Pons (tissue), 1 donor: Measurements from ENCODE around the gene TSPAN3.

Experiments used
- DNase-seq: peaks from one replicate; pipeline ENCODE4 v3.0.0-alpha.2; 2016; ENCODE audit warnings: low spot score

The TSPAN3 gene

DNA sequence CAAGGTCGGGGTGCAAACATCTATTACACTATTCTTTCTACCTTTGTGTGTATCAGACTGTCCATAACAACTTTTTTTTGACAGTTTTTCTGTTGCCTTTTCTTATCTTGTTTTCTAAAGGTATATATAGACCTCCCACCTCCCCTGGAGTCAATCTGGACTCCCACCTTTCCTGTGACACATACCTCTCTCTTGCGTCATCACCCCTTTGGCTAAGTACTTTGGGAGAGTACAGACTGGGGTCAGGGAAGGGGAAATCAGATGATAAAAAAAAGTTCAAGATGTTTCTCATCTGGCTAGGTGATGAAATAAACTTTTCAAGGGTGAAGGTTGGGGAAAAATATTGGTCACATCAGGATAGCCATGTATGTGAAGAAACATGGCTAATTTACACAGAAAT lies 17.2 kb downstream of the TSPAN3 start:
- DNase-seq: no peak

DNA sequence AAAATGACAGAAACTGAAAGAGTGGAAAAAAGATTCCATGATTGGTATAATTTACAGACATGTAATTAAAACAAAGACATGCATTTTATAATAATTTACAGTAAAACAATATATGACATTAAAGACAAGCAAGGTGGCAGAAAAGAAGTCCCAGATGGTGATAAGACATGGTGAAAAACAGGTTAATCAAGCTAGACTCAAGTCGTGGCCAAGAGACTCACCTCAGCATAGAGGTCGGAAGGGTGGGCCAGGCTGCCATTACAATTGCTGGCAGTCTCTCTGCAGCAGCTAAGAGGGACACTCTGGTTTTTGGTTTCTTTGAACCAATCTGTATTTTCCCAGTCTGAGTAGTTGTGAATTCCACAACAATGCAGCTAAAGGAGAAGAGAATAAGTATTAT lies 18.4 kb downstream of the TSPAN3 start:
- no peak for DNase-seq

DNA sequence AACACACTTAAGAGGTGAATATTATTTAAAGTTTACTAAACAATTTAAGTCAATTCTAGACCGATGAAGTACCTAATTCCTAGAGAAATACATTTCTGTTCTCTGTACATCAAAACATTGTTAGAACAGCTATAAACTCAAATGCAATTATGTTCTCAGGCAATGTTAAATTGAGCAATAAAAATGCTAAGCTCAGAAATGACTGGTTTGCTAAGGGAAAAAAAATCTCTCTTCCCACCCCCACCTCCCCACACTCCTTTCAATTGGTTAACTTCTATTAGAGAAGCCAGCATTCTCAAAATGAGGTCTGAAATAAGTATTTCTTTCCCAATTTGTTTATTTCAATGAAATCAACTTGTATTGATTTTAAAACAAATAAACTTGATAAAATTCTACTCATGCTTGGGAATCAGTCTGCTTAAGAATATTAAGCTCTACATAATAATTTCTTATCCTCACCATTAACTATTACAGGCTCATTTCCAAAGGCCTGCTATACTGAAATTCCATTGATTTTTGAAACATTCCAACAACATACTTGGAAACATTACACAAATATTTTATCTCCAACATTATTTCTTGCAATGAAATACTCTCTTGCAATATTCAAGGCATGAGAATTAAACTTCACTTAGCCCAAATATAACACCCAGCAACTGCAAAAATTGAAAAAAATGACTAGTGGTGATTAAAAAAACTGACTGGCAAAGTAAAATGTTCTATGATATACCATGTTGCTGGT lies 22.6 kb downstream of the TSPAN3 start:
- no peak for DNase-seq

DNA sequence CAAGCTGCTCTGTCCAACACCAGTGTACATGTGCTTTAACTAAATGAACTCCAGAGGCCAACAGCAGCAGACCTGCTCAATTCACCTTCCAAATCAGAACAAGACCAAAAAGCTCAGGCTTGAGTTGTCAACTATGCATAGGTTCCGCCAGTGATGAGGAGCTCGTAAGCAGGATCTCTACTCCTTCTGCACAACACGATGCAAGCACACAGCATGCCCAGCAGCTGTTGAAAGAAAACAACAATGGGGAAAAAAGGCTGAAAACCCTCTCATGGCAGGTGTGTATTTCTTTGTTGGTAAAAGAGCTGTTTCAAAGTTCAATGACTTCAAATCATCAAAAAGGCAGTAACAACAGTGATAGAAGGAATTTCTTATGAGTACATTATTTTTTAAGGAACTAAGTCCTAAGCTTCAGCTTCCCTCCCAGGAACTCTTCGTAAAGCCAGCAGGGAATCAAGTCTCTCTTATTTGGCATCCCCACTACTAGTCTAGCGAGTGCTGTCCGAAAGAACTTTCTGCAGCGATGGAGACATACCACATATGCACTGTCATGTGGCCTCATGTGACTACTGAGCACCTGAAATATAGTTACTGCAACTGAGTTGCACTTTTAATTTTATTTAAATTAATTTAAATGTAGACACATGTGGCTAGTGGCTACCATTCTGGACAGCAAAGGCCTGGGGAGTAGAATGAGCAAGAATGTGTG lies 24.1 kb downstream of the TSPAN3 start:
- no peak for DNase-seq

DNA sequence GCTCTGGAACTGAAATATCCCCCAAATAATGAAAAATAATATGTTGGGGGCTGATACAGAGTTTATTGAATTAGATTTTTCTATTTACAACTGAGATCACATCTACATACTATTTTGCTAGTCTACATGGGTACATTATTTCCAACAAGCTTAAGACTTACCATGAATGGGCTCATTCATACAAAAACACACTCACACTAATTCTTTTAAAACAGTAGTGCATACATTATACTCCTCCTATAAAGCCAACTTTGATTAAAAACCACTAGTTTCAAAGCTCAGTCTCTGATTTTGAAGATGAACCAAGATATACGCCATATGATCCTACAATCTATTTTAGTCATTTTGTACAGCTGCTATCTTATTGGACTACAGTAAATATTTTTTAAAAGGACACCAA lies 24.9 kb downstream of the TSPAN3 start:
- peak; percentile 52 for DNase-seq

DNA sequence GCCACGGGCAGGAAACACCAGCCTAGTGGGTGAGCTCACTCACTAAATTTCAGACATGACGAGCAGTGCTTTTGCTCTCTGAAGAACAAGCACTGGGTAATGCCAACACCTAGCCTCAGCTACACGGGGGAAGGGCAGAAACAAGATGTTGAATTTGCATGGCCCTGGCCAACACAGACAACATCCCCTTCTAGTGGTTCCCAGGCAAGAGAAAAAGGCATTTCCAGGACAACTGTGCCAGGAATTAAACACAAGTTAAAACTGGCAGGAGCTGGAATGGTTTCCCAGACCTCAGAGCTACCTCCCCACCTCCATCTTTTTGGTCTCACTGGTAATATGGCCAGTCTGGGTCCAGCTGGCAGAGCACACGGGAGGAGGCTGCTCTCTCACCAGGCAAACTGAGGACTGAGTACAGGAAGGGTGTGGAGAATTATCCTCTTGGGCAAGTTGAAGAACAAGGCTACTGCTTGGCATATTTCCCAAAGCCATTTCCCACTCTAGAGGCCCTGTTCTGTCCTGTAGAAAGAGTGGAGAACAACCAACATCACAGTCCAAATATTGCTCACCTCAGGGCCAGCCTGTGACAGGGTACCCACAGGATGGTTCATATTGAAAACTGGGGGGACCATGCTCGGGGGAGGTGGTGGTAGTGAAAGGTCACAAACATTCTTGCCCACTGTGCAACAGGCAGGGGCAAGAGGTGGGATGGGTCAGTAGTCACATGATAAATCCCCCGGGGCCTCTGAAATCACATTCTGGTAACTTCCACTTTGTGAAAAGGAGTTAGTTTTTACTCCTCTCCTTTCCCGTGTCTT lies 26.5 kb downstream of the TSPAN3 start:
- DNase-seq: peak; percentile 67

DNA sequence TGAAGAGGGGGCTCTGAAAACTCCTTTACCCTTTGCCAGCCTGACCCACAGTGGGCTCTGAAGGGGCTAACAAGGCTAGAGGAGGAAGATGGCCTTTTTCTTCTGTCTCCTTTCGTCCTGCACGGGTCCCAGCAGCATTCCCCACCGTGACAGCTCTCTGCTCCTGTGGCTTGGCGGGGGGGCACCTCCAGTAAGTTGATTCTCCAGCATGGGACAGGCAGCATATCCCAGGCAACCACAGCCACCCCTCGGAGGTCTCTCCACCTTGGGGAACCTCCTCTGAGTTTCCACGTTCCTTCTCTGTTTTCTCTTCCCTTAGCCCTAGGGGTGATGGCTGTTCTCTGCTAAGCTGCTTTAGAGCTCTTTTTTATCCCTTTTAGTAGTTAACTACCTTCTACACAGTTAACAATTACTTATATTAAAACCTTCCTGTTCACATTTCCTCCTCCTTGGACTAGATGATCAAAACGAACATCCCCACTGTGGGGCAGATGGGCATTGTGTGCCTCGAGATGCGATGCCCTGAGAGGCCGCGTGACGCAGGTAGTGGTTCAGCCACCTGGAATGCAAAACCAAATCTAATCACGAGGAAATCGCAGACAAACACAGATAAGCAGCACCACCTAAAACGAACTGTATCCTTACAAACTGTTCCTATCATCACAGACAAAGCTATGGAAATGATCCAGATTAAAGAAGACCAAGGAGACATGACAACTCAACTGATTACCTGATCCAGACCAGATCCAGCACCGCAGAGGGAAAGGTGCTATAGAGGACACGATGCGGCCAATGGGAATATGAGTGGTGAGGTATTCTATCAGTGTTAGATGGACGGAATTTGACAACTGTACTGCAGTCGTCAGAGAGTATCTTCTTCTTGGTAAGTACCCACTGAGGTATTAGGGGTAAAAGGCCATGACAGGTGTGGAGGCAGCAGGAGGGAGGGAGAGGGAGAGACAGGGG lies 27.7 kb downstream of the TSPAN3 start:
- no peak for DNase-seq

DNA sequence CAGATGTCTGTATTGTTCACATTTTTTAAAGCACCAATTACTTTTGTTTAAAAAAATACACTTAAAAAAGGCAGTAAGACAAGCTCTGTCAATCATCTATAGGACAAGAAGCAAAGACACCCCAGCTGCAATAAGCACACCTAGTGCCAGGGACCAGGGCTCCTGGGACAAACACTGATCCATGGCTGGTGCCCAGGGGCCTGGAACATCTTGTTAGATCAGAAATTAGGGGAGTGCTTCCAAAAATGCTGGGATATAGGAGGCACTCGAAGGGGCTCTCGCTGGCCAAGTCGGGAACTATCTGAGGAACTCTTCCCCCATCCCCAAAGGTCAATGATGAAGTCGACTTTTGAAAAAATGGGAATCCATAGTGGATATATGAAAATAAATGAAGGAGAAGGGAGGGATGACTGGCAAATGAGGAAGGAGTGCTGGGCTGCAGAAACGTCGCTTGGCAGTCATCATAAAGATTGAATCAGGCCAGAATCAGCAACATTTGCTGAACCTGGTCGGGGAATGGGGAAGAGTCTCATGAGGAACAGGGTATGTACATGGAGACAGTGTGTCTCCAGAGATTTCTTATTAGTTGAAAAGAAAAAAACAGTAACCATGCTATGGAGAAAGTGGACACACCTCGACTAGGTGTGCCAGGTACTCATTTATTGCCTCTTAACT lies 28.5 kb downstream of the TSPAN3 start:
- no peak for DNase-seq

DNA sequence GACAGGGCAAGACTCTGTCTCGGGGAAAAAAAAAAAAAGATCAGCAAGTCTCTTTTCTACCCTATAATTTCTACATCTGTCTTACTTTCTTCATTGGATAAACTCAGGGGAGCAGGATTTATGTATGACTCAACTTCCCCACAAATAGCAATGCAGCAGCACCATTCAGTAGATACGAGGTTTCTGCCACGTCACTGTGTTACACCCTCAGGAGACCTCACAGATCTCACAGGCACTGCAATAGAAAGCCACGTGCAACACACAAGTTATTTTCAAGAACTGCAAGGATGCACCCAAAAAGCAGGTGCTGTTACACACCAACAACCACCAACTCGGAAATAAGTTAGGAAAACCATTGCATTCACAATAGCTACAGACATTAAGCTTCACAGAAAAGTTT lies 30.2 kb downstream of the TSPAN3 start:
- DNase-seq: no peak

DNA sequence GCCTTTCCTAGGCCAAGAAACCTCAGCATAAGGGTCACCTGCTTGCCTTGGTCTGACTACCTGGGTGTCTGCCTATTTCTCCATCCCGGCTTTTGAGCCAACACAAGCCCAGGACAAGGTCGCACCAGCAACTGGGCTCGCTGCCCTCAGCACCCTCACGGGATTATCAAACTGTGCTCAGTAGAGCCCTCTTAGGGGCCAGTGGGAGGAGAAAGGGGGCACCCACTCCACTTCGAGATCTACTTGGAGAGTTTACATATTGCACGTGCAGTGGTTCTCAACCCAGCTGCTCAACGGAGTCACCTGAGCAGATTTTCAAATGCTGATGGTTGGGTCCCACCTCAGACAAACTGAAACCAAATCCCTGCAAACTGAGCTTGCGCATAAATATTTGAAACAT lies 31.1 kb downstream of the TSPAN3 start:
- DNase-seq: no peak

DNA sequence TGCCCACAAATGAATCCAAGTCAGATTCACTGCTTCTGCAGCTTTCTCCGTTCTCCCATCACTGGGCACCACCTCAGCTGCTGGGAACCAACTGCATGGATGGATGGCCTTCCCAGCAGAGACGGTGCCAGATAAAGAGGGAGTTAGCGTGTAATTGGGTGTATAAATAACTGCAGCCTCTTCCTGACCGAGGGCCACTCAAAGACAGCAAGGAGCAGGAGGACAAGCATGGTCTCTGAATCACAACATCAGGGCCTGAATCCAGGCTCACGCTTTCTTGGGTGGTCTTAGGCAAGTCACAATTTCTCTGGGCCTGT lies 31.7 kb downstream of the TSPAN3 start:
- no peak for DNase-seq

DNA sequence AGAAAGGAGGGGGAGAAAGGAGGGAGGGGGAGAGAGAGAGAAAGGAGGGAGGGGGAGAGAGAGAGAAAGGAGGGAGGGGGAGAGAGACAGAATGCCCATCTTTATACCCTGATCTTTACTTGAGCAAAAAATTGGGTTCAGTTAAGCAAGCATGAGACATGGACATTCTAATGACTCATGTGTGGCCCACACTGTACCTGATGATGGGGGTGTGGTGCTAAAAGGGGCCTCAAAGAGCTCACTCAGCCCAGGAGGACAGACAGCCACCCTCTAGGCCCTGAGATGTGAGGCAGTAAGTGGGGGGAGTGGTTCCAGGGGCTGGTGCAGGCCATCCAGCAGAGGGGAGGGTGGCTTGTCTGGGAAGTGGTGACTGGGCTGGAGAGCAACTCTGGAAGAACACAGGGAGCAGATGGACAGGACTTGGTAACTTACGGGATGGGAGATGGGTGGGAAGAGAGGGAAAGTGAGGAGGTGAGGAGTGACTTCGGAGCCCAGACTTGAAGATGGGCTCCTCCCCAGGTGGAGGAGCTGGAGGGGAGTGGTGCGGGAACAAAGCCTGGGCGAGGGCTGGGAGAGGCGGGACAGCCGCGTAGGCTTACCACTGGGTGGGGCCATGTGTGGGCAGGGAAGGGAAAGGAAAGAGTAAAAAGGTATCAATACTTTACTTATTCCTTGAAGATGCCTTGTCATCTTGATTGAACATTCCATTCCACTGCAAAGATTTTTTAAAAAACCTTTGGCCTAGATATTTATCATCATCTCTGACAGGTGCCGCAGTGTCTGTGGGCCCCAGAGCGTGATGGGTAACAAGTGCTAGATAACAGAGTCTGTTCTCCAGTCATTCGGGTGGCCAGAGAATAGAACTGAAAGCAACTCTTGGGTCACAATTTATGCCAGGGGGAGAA lies 32.3 kb downstream of the TSPAN3 start:
- no peak for DNase-seq

DNA sequence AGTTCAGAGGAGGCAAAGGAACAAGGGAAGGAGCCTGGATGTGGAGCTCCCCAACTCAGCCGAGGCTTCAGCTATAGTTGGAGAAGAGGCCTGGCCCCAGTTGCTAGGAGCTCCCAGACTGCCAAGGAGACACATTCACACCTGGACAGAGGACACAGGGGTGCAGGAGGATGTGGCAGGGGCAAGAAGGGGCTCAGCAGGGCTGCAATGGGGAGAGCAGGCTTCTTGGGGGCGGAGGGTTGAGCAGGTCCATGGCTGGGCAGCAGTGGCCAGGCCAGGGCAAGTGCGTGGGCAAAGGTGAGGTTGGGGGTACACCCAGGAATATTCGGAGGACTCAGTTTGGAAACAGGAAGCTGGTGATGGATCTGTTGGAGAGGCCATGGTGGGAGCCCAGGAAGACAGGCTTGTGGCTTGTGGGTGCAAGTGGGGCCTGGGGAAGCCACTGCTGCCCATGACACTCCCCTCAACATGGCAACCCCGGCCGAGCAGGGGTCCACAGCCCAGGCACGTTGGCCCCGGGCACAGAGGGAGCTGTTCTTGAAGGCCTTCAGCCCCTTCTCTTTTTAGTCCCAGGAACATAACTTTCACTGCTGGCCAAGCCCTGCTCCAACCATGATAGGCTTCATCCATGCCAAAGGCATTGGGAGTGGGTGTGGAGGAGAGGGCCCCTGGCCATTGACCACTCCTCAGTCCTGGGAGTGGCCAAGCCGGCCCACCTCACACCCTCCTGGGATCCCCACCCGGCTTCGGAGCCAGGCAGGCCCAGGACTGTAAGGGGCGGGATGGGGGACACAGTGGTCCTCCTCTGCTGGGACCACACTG lies 33.3 kb downstream of the TSPAN3 start:
- no peak for DNase-seq

DNA sequence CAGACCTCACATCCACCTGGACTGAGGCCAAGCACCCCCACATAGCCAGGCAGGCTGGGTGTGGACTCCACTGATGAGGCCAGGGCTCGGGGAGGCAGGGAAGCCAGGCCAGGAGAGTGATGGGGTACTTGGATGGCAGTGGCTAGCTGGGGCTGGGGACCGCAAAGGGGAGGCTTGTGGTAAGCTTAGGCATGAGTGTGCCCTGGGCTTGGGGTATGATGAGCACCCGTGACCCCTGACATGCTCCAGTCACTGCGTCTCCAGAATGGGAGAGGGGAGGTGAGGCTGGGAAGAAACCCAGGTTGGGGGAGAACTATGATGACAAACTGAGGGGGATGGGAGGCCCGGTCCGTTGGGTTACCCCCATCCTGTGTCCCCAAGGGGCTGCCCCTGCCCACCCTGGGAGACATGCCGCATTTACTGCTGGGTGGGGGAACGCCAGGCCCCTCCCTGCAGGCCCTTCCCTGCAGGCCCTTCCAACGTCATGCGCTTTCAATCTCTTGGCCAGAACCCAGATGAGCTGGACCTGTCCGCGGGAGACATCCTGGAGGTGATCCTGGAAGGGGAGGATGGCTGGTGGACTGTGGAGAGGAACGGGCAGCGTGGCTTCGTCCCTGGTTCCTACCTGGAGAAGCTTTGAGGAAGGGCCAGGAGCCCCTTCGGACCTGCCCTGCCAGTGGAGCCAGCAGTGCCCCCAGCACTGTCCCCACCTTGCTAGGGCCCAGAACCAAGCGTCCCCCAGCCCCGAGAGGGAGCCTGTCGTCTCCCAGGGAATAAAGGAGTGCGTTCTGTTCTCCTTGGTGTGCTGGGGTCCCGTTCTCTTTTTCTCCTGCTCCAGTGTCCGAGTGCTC lies 34.1 kb downstream of the TSPAN3 start:
- DNase-seq: no peak

DNA sequence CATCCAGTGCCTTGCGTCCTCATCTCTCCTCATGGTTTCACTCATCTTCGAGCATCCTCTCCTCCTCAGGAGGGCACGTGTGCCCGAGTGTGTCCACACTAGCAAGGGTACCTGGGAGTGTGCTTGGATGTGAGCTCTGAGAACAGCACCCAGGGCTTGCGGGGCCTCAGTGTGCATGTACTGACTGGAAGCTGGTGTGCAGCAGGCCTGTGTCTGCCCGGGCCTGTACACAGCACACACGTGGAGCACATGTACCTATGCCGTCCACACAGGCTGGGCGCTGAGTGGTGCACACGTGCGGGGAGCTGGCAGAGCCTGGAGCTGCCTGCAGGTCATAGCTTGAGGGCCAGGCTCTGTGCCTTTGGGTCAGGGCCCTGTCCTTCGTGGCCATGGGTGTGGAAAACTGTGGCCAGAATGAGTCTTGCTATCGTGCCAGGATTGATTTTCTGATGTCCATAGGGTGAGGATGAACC lies 34.9 kb downstream of the TSPAN3 start:
- no peak for DNase-seq

DNA sequence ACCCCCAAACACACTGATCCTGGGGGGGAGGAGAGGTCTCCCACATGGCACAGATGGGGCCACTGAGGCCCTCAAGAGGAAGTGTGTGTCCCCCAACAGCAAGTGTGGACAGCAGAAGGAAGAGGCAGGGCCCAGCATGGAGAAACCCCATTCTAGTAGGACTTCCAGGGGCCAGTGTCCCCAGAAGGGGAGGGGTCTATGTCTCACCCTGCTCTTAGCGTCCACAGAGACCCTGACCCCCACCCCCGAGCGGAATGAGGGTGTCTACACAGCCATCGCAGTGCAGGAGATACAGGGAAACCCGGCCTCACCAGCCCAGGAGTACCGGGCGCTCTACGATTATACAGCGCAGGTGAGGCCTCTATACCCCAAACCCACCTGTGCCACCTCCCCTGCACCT lies 35.3 kb downstream of the TSPAN3 start:
- no peak for DNase-seq

DNA sequence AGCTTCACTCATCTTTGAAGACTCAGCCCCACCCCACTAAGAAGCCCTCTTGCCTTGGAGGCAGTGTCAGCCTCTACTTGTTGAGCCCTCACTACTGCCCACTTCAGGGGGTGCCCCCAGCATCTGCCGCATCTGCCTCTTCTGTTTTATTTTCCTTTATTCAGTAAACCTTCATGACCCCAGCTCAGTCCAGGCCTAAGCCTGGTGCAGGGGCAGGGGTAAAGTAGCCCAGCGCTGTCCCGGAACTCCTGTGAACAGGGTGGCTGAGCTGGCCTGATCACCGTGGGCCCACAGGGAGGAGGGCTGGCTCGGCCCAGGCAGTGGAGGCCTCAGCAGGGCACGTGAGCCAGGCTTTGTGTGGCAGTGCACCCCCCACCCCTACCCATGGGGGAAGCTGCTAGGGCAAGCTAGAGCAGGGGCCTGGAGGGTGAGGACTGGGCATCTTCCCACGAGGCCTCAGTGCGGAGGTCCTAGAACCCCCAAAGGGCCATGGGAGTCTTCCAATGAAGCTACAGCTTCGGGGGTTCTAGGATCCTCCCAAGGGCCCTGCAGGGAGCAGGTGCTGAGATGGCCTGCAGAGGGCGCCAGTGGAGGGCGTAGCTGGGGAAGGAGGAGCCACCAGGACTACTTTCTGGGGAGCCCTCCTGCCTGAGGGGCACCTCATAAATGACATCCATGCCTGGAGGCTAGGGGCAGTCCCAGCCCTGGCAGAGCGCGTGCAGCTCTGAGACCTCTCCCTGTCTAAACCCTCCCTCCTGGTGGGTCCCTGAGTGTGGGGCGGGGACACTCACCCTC lies 36.0 kb downstream of the TSPAN3 start:
- DNase-seq: no peak
